IgD-negative memory B cell (primary cell): ENCODE results near the gene PSORS1C1. TPM values are rescaled to one million over a fixed set of nuclear protein-coding genes. Genes with fewer than 3 reads are reported as not detected.
"Not testable (repeated sequence)": the region's sequence is repeated elsewhere in the genome, so short reads cannot be mapped to it uniquely, and the experiment has no call there.

Experiments used
- H3K27ac Mint-ChIP-seq, 3 donors: one replicate each; pipeline ENCODE4 v1.8.0; 2020 to 2022; ENCODE audit warnings: mild to moderate bottlenecking in 3 of 3, mixed read lengths in 3 of 3, moderate library complexity in 1 of 3
- H3K27me3 Mint-ChIP-seq: one replicate; pipeline ENCODE4 v1.8.0; 2021; ENCODE audit warnings: mixed read lengths
- H3K36me3 Mint-ChIP-seq: one replicate; pipeline ENCODE4 v1.8.0; 2020; ENCODE audit warnings: mild to moderate bottlenecking, mixed read lengths
- H3K4me1 Mint-ChIP-seq, 3 donors: one replicate each; pipeline ENCODE4 v1.8.0; 2020 to 2022; ENCODE audit warnings: mixed read lengths in 3 of 3, mild to moderate bottlenecking in 1 of 3
- H3K4me3 Mint-ChIP-seq, 4 donors: one replicate each; pipeline ENCODE4 v1.8.0; 2020 to 2022; ENCODE audit warnings: mild to moderate bottlenecking in 4 of 4, mixed read lengths in 4 of 4, moderate library complexity in 3 of 4
- H3K9me3 Mint-ChIP-seq, 3 donors: one replicate each; pipeline ENCODE4 v1.8.0; 2020 to 2021; ENCODE audit warnings: mixed read lengths in 3 of 3, mild to moderate bottlenecking in 1 of 3
- polyA plus RNA-seq: library from polyadenylated mRNA; unstranded; fragments of 300-500 nt; fragmentation: Illumina TruSeq; gene quantifications from one replicate; pipeline ENCODE4 v1.2.3, GENCODE V29; 2021

PSORS1C1 gene
- polyA plus RNA-seq, 1 donor from 2014 or later = 0.94 TPM

DNA sequence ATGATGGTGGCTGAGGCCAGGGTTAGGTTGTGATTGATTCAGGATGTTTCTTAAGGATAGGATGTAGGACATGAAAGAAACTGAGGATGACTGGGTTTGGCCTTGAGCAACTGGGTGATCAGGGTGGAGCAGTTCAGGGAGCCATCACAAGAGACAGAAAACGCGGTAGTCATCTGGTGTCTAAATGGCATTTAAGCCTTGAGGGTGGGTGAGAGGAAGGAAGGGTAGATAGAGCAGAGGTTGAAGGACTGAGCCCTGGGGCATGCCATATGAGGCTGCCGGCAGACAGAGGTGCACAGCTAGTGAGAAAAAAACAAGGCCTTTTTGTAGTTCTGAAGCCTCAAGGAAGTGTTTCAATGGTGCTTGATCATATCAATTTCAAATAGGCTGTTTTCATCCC is 54.0 kb downstream of the PSORS1C1 start:
- Mint-ChIP-seq H3K27me3 (no peaks in the 10 kb centered on the region), H3K4me3 (no peak overlapping the region), H3K36me3 (no peaks in the 10 kb centered on the region), H3K9me3 (no peaks in the 10 kb centered on the region), H3K27ac (no peak overlapping the region), H3K4me1 (peaks cover 9 to 11% (median 11%) of the 10 kb centered on the region in 3 donors)

GRCh38 chr6:31169123-31169857 is 54.7 kb downstream of the PSORS1C1 start:
- no peaks in the 10 kb centered on the region for H3K9me3 Mint-ChIP-seq
- peak overlapping the region in 1 of 3 donors; percentile 59 for H3K27ac Mint-ChIP-seq
- H3K36me3 Mint-ChIP-seq = no peaks in the 10 kb centered on the region
- H3K27me3 Mint-ChIP-seq = no peaks in the 10 kb centered on the region
- H3K4me3 Mint-ChIP-seq = no peak overlapping the region
- peaks cover 4 to 10% (median 8%) of the 10 kb centered on the region in 3 donors for H3K4me1 Mint-ChIP-seq

DNA sequence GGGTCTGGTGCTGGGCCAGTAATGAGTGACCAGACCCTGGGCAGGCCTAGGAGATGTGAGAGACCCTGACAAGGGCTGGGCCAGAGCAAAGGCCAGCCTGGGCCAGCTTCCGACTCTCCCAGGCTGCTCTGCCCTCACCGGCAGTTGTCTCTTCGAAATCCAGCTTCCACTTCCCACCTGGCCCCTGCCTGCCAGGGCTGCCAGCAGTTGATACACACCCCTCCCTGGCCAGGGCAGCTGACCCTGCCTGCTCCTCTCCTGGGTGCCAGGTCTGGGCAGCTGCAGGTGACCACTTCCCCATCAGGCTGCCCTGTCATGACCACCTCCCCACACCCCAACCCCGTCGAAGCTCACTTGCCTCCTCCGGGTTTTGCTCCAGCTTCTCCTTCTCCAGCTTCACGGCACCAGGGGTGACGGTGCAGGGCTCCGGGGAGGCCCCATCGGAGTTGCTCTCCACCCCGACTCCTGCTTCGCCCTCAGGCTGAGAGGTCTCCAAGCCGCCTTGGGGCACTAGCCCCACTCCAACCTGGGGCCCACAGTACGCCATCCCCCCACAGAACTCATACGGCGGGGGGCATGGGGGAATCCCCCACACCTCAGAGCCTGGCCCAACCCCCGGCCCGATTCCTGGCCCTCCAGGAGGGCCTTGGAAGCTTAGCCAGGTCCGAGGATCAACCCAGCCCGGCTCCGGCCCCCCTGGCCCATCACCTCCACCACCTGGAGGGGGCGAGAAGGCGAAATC is 55.4 kb downstream of the PSORS1C1 start:
- not testable (repeated sequence) for H3K36me3 Mint-ChIP-seq

GRCh38 chr6:31170600-31170881 is 55.9 kb downstream of the PSORS1C1 start, which contains the start of gene POU5F1:
TSS of gene POU5F1 (minus strand) at chr6:31170682. CDS start at chr6:31170620, 62 bp downstream.
- Mint-ChIP-seq H3K36me3 (no peaks in the 10 kb centered on the region), H3K4me3 (no peak within 1 kb of the TSS), H3K4me1 (peaks cover 0 to 2% (median 2%) of the 10 kb centered on the region in 3 donors), H3K27ac (no peak within 1 kb of the TSS), H3K9me3 (no peaks in the 10 kb centered on the region), H3K27me3 (no peaks in the 10 kb centered on the region)

More for the DNA sequence above, 55.4 kb downstream of the PSORS1C1 start:
- H3K27me3 Mint-ChIP-seq, H3K27ac Mint-ChIP-seq, H3K4me1 Mint-ChIP-seq, H3K9me3 Mint-ChIP-seq, H3K4me3 Mint-ChIP-seq: not testable (repeated sequence)

GRCh38 chr6:31170987-31171671 is 56.5 kb downstream of the PSORS1C1 start:
- H3K4me1 Mint-ChIP-seq = peaks cover 0 to under 1% (median under 1%) of the 10 kb centered on the region in 3 donors
- H3K36me3 Mint-ChIP-seq = no peaks in the 10 kb centered on the region
- H3K27me3 Mint-ChIP-seq = no peaks in the 10 kb centered on the region
- no peaks in the 10 kb centered on the region for H3K9me3 Mint-ChIP-seq
- H3K27ac Mint-ChIP-seq = no peak overlapping the region
- no peak overlapping the region for H3K4me3 Mint-ChIP-seq

GRCh38 chr6:31171931-31172905 is 57.6 kb downstream of the PSORS1C1 start:
- no peaks in the 10 kb centered on the region for H3K36me3 Mint-ChIP-seq
- H3K27ac Mint-ChIP-seq = no peak overlapping the region
- no peaks in the 10 kb centered on the region for H3K27me3 Mint-ChIP-seq
- H3K4me1 Mint-ChIP-seq = no peaks in the 10 kb centered on the region
- H3K9me3 Mint-ChIP-seq = no peaks in the 10 kb centered on the region
- H3K4me3 Mint-ChIP-seq = no peak overlapping the region

DNA sequence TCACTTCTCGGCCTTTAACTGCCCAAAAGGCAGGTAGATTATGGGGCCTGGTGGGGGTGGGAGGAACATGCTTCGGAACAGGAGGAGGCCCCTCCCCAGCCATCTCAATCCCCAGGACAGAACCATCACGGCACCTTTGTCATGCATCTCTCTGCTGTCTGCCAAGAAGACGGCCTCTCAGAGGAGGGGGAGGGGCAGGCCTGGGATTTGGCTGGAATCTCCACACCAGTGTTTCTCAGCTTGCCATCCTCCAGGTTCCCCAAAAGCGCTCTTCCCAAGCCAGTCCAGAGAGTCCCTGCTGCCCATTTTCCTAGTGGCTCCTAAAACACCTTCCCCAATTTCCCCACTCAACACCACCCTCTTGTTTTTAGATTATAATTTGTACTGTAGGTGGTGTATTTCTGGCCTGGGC is 58.4 kb downstream of the PSORS1C1 start:
- H3K9me3 Mint-ChIP-seq = no peaks in the 10 kb centered on the region
- no peaks in the 10 kb centered on the region for H3K27me3 Mint-ChIP-seq
- H3K4me3 Mint-ChIP-seq = no peak overlapping the region
- no peak overlapping the region for H3K27ac Mint-ChIP-seq
- no peaks in the 10 kb centered on the region for H3K36me3 Mint-ChIP-seq
- H3K4me1 Mint-ChIP-seq = peaks cover 0 to under 1% (median 0%) of the 10 kb centered on the region in 3 donors

GRCh38 chr6:31173406-31173805 is 58.8 kb downstream of the PSORS1C1 start:
- Mint-ChIP-seq H3K4me1 (peaks cover 0 to 5% (median 2%) of the 10 kb centered on the region in 3 donors), H3K27me3 (no peaks in the 10 kb centered on the region), H3K27ac (no peak overlapping the region), H3K9me3 (no peaks in the 10 kb centered on the region), H3K36me3 (no peaks in the 10 kb centered on the region), H3K4me3 (no peak overlapping the region)

DNA sequence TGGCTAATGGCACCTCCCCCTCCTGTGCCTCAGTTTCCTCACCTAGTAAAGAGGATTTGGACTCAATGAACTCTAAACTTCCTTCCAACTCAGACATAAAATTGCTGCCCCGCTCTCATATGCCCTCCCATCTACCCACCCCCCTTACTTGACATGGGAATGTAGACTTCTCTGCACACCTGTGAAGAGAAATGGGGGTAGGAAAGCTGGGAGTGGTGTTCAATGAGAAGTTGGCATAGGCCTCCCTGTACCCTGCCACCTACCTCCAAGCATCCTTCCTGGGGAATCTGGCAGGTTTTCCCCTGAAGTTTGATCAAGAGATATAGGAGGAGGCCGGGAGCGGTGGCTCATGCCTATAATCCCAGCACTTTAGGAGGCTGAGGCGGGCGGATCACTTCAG is 59.8 kb downstream of the PSORS1C1 start:
- Mint-ChIP-seq H3K9me3 (no peaks in the 10 kb centered on the region), H3K27ac (no peak overlapping the region), H3K4me3 (no peak overlapping the region), H3K4me1 (peaks cover 8 to 13% (median 12%) of the 10 kb centered on the region in 3 donors), H3K27me3 (no peaks in the 10 kb centered on the region), H3K36me3 (no peaks in the 10 kb centered on the region)

DNA sequence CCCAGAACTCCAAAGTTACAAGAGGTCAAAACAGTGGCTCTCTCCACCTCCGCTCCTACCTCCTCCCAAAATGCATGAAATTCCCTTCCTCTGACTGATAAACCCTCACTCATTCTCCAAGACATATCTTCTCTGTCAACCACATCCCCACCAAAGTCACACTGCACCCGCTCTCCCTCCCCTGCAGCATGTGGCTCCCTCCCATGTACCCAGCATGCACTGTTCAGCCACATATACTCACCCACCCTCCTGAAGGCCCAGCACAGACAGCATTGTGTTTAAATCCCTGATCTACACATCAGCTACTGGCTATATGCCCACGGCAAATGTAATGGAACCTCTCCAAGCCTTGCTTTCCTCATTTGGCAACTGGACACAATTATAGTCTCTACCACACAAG is 61.4 kb downstream of the PSORS1C1 start:
- H3K4me3 Mint-ChIP-seq = no peak overlapping the region
- H3K9me3 Mint-ChIP-seq = no peaks in the 10 kb centered on the region
- peaks cover 1% of the 10 kb centered on the region for H3K36me3 Mint-ChIP-seq
- H3K27me3 Mint-ChIP-seq = no peaks in the 10 kb centered on the region
- H3K4me1 Mint-ChIP-seq = peaks cover 10 to 14% (median 12%) of the 10 kb centered on the region in 3 donors
- peak overlapping the region in 1 of 3 donors; percentile 86 for H3K27ac Mint-ChIP-seq

GRCh38 chr6:31178143-31179041 is 63.8 kb downstream of the PSORS1C1 start:
- no peaks in the 10 kb centered on the region for H3K9me3 Mint-ChIP-seq
- peaks cover 10 to 14% (median 12%) of the 10 kb centered on the region in 3 donors for H3K4me1 Mint-ChIP-seq
- H3K36me3 Mint-ChIP-seq = peaks cover 1% of the 10 kb centered on the region
- no peaks in the 10 kb centered on the region for H3K27me3 Mint-ChIP-seq
- H3K4me3 Mint-ChIP-seq = peak overlapping the region in 1 of 4 donors; percentile 84
- no peak overlapping the region for H3K27ac Mint-ChIP-seq

DNA sequence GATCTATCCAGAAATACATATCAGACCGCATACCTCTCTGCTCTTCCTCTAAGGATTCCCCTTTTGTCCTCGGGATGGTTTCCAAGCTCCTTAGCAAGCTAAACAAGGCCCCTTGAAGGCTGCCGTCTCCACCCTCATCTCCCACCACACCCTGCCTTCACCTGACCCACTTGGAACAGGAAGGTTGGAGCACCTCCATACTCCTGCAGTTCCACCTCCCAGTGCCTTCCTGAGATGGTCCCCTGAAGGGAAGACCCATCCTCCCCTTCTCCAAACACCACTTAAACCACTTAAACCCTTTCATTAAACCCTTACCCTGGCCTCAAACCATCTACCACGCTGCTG is 64.4 kb downstream of the PSORS1C1 start:
- Mint-ChIP-seq H3K4me1 (peaks cover 10 to 14% (median 12%) of the 10 kb centered on the region in 3 donors), H3K4me3 (peak overlapping the region in 1 of 4 donors; percentile 84), H3K27ac (peak overlapping the region in 1 of 3 donors; percentile 1), H3K36me3 (peaks cover 1% of the 10 kb centered on the region), H3K9me3 (no peaks in the 10 kb centered on the region), H3K27me3 (no peaks in the 10 kb centered on the region)

- H3K4me1 Mint-ChIP-seq = peaks cover 10 to 14% (median 12%) of the 10 kb centered on the region in 3 donors
- H3K4me3 Mint-ChIP-seq = peak overlapping the region in 3 of 4 donors; percentile 42 to 91 (median 55)
- peaks cover 1% of the 10 kb centered on the region for H3K36me3 Mint-ChIP-seq
- H3K9me3 Mint-ChIP-seq = no peaks in the 10 kb centered on the region
- H3K27me3 Mint-ChIP-seq = no peaks in the 10 kb centered on the region
- no peak overlapping the region for H3K27ac Mint-ChIP-seq
Measured at GRCh38 chr6:31179896-31180295, 65.3 kb downstream of the PSORS1C1 start.
